Measurements from ENCODE around the gene ZNF646. TPM values are rescaled to one million over a fixed set of nuclear protein-coding genes. Genes with fewer than 3 reads are reported as not detected.

ZNF646 gene
- total and polyA plus RNA-seq, 5 donors from 2014 or later = 2.2 to 23.4 (median 4.6) TPM

DNA sequence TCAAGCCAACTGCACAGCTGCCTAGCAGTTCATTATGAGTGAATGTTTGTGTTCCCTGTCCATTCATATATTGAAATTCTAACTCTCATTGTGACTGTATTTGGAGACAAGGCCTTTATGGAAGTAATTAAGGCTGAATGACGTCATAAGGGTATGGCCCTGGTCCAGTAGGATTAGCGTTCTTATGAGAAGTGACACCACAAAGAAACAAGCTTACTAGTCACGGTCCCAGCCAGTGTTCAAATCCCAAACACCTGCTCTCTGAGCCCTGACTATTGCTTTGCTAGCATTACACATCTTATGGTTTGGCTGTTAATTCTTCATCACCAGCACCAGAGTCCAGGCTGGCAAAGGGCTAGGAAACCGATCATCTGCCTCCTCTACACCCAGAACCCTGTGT lies 2.4 kb upstream of the ZNF646 start:
- Histone ChIP-seq H3K36me3 (ENCODE audit: control insufficient read depth, insufficient read depth, low read length) (peaks cover 7% of the 10 kb centered on the region), H3K4me1 (ENCODE audit: control insufficient read depth, insufficient read depth, low read length, poor library complexity, severe bottlenecking) (peaks cover 30% of the 10 kb centered on the region), H3K27me3 (ENCODE audit: control insufficient read depth, insufficient read depth, low read length) (no peaks in the 10 kb centered on the region), H3K4me3 (ENCODE audit: low read depth, low read length) (peak overlapping the region; percentile 81), H3K27ac (ENCODE audit: insufficient read depth, low read length, poor library complexity, severe bottlenecking) (peak overlapping the region; percentile 96), H3K9me3 (ENCODE audit: control insufficient read depth in 2 of 2, low read length in 2 of 2) (no peaks in the 10 kb centered on the region)
- Mint-ChIP-seq H3K27ac (peak overlapping the region; percentile 20 to 98 (median 36)), H3K27me3 (peaks cover 4% of the 10 kb centered on the region), H3K4me1 (peaks cover 5 to 48% (median 36%) of the 10 kb centered on the region in 4 donors), H3K4me3 (peak overlapping the region; percentile 90 to 98 (median 98)), H3K9me3 (no peaks in the 10 kb centered on the region), H3K36me3 (peaks cover 7% of the 10 kb centered on the region)
- DNase-seq (no peak), ATAC-seq (ENCODE audit: low read depth in 2 of 2) (no peak)

GRCh38 chr16:31072540-31073141 lies 1.6 kb upstream of the ZNF646 start:
- no peaks in the 10 kb centered on the region for H3K9me3 ChIP-seq (ENCODE audit: control insufficient read depth in 2 of 2, low read length in 2 of 2)
- Mint-ChIP-seq H3K4me3 (peak overlapping the region; percentile 90 to 98 (median 98)), H3K27me3 (peaks cover 4% of the 10 kb centered on the region), H3K36me3 (peaks cover 8% of the 10 kb centered on the region), H3K4me1 (peaks cover 5 to 49% (median 36%) of the 10 kb centered on the region in 4 donors), H3K9me3 (no peaks in the 10 kb centered on the region), H3K27ac (peak overlapping the region; percentile 85 to 98 (median 95))
- ATAC-seq (ENCODE audit: low read depth in 2 of 2) = no peak
- peak in 1 of 3 donors; percentile 58 for DNase-seq
- H3K36me3 ChIP-seq (ENCODE audit: control insufficient read depth, insufficient read depth, low read length) = peaks cover 14% of the 10 kb centered on the region
- peak overlapping the region; percentile 96 for H3K27ac ChIP-seq (ENCODE audit: insufficient read depth, low read length, poor library complexity, severe bottlenecking)
- H3K4me3 ChIP-seq (ENCODE audit: low read depth, low read length) = peak overlapping the region; percentile 81
- H3K4me1 ChIP-seq (ENCODE audit: control insufficient read depth, insufficient read depth, low read length, poor library complexity, severe bottlenecking) = peaks cover 30% of the 10 kb centered on the region
- no peaks in the 10 kb centered on the region for H3K27me3 ChIP-seq (ENCODE audit: control insufficient read depth, insufficient read depth, low read length)

- DNase-seq (peak; percentile 83 to 91 (median 85)), ATAC-seq (ENCODE audit: low read depth in 2 of 2) (peak; percentile 47 to 52)
- H3K9me3 ChIP-seq (ENCODE audit: control insufficient read depth in 2 of 2, low read length in 2 of 2) = no peaks in the 10 kb centered on the region
- Mint-ChIP-seq H3K27me3 (peaks cover 4% of the 10 kb centered on the region), H3K4me3 (peak overlapping the region; percentile 90 to 98 (median 98)), H3K9me3 (no peaks in the 10 kb centered on the region), H3K36me3 (peaks cover 15% of the 10 kb centered on the region), H3K27ac (peak overlapping the region; percentile 85 to 100 (median 97)), H3K4me1 (peaks cover 5 to 53% (median 34%) of the 10 kb centered on the region in 4 donors)
- peaks cover 30% of the 10 kb centered on the region for H3K4me1 ChIP-seq (ENCODE audit: control insufficient read depth, insufficient read depth, low read length, poor library complexity, severe bottlenecking)
- H3K27ac ChIP-seq (ENCODE audit: insufficient read depth, low read length, poor library complexity, severe bottlenecking) = peak overlapping the region; percentile 96
- peaks cover 20% of the 10 kb centered on the region for H3K36me3 ChIP-seq (ENCODE audit: control insufficient read depth, insufficient read depth, low read length)
- no peaks in the 10 kb centered on the region for H3K27me3 ChIP-seq (ENCODE audit: control insufficient read depth, insufficient read depth, low read length)
- peak overlapping the region; percentile 100 for H3K4me3 ChIP-seq (ENCODE audit: low read depth, low read length)
These were observed 866 bp upstream of the ZNF646 start for GRCh38 chr16:31073142-31073969.

GRCh38 chr16:31074814-31075183 lies 577 bp downstream of the ZNF646 start:
- peaks cover 29% of the 10 kb centered on the region for H3K36me3 ChIP-seq (ENCODE audit: control insufficient read depth, insufficient read depth, low read length)
- DNase-seq (no peak), ATAC-seq (ENCODE audit: low read depth in 2 of 2) (no peak)
- no peaks in the 10 kb centered on the region for H3K9me3 ChIP-seq (ENCODE audit: control insufficient read depth in 2 of 2, low read length in 2 of 2)
- peak overlapping the region; percentile 96 for H3K27ac ChIP-seq (ENCODE audit: insufficient read depth, low read length, poor library complexity, severe bottlenecking)
- H3K27ac Mint-ChIP-seq = peak overlapping the region; percentile 97 to 100 (median 99)
- H3K27me3 ChIP-seq (ENCODE audit: control insufficient read depth, insufficient read depth, low read length) = no peaks in the 10 kb centered on the region
- H3K4me1 ChIP-seq (ENCODE audit: control insufficient read depth, insufficient read depth, low read length, poor library complexity, severe bottlenecking) = peaks cover 30% of the 10 kb centered on the region
- peaks cover 4% of the 10 kb centered on the region for H3K27me3 Mint-ChIP-seq
- H3K4me3 Mint-ChIP-seq = peak overlapping the region; percentile 90 to 97 (median 93)
- H3K9me3 Mint-ChIP-seq = no peaks in the 10 kb centered on the region
- peaks cover 5 to 55% (median 28%) of the 10 kb centered on the region in 4 donors for H3K4me1 Mint-ChIP-seq
- peak overlapping the region; percentile 100 for H3K4me3 ChIP-seq (ENCODE audit: low read depth, low read length)
- H3K36me3 Mint-ChIP-seq = peaks cover 23% of the 10 kb centered on the region

DNA sequence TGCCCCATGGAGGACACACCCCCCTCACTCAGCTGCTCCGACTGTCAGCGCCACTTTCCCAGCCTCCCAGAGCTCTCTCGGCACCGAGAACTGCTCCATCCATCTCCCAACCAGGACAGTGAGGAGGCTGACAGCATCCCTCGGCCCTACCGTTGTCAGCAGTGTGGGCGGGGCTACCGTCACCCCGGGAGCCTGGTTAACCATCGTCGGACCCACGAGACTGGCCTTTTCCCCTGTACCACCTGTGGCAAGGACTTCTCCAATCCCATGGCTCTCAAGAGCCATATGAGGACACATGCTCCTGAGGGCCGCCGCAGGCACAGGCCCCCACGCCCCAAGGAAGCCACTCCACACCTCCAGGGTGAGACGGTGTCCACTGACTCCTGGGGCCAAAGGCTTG lies 2.1 kb downstream of the ZNF646 start:
- Mint-ChIP-seq H3K36me3 (peaks cover 26% of the 10 kb centered on the region), H3K4me3 (peak overlapping the region in 2 of 4 donors; percentile 90 to 92), H3K4me1 (peaks cover 5 to 58% (median 28%) of the 10 kb centered on the region in 4 donors), H3K9me3 (no peaks in the 10 kb centered on the region), H3K27ac (no peak overlapping the region), H3K27me3 (peaks cover 4% of the 10 kb centered on the region)
- no peaks in the 10 kb centered on the region for H3K27me3 ChIP-seq (ENCODE audit: control insufficient read depth, insufficient read depth, low read length)
- H3K4me3 ChIP-seq (ENCODE audit: low read depth, low read length) = no peak overlapping the region
- H3K36me3 ChIP-seq (ENCODE audit: control insufficient read depth, insufficient read depth, low read length) = peaks cover 42% of the 10 kb centered on the region
- DNase-seq = no peak
- peaks cover 30% of the 10 kb centered on the region for H3K4me1 ChIP-seq (ENCODE audit: control insufficient read depth, insufficient read depth, low read length, poor library complexity, severe bottlenecking)
- ATAC-seq (ENCODE audit: low read depth in 2 of 2) = no peak
- no peak overlapping the region for H3K27ac ChIP-seq (ENCODE audit: insufficient read depth, low read length, poor library complexity, severe bottlenecking)
- no peaks in the 10 kb centered on the region for H3K9me3 ChIP-seq (ENCODE audit: control insufficient read depth in 2 of 2, low read length in 2 of 2)

GRCh38 chr16:31077024-31077423 lies 2.8 kb downstream of the ZNF646 start:
- ATAC-seq (ENCODE audit: low read depth in 2 of 2) (no peak), DNase-seq (no peak)
- Mint-ChIP-seq H3K9me3 (no peaks in the 10 kb centered on the region), H3K27ac (no peak overlapping the region), H3K36me3 (peaks cover 26% of the 10 kb centered on the region), H3K4me1 (peaks cover 5 to 56% (median 22%) of the 10 kb centered on the region in 4 donors), H3K4me3 (peak overlapping the region in 2 of 4 donors; percentile 31 to 90), H3K27me3 (peaks cover 4% of the 10 kb centered on the region)
- no peak overlapping the region for H3K27ac ChIP-seq (ENCODE audit: insufficient read depth, low read length, poor library complexity, severe bottlenecking)
- no peaks in the 10 kb centered on the region for H3K27me3 ChIP-seq (ENCODE audit: control insufficient read depth, insufficient read depth, low read length)
- no peak overlapping the region for H3K4me3 ChIP-seq (ENCODE audit: low read depth, low read length)
- no peaks in the 10 kb centered on the region for H3K9me3 ChIP-seq (ENCODE audit: control insufficient read depth in 2 of 2, low read length in 2 of 2)
- peaks cover 24% of the 10 kb centered on the region for H3K4me1 ChIP-seq (ENCODE audit: control insufficient read depth, insufficient read depth, low read length, poor library complexity, severe bottlenecking)
- H3K36me3 ChIP-seq (ENCODE audit: control insufficient read depth, insufficient read depth, low read length) = peaks cover 42% of the 10 kb centered on the region

DNA sequence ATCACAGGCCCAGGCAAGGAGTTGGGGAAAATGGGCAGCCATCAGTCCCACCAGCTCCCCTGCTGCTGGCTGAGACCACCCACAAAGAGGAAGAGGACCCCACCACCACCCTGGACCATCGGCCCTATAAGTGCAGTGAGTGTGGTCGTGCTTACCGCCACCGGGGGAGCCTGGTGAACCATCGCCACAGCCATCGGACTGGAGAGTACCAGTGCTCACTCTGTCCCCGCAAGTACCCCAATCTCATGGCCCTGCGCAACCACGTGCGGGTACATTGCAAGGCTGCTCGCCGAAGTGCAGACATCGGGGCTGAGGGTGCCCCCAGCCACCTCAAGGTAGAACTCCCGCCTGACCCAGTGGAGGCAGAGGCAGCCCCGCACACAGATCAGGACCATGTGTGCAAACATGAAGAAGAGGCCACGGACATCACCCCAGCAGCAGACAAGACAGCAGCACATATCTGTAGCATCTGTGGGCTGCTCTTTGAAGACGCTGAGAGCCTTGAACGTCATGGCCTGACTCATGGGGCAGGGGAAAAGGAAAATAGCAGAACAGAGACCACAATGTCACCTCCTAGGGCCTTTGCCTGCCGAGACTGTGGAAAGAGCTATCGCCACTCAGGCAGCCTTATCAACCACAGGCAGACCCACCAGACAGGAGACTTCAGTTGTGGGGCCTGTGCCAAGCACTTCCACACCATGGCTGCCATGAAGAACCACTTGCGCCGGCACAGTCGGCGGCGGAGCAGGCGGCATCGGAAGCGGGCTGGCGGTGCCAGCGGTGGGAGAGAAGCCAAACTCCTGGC lies 3.6 kb downstream of the ZNF646 start:
- no peak for ATAC-seq (ENCODE audit: low read depth in 2 of 2)
- Histone ChIP-seq H3K27ac (ENCODE audit: insufficient read depth, low read length, poor library complexity, severe bottlenecking) (no peak overlapping the region), H3K27me3 (ENCODE audit: control insufficient read depth, insufficient read depth, low read length) (no peaks in the 10 kb centered on the region), H3K36me3 (ENCODE audit: control insufficient read depth, insufficient read depth, low read length) (peaks cover 42% of the 10 kb centered on the region), H3K9me3 (ENCODE audit: control insufficient read depth in 2 of 2, low read length in 2 of 2) (no peaks in the 10 kb centered on the region), H3K4me3 (ENCODE audit: low read depth, low read length) (no peak overlapping the region), H3K4me1 (ENCODE audit: control insufficient read depth, insufficient read depth, low read length, poor library complexity, severe bottlenecking) (peaks cover 19% of the 10 kb centered on the region)
- no peak for DNase-seq
- Mint-ChIP-seq H3K36me3 (peaks cover 26% of the 10 kb centered on the region), H3K27me3 (peaks cover 4% of the 10 kb centered on the region), H3K27ac (no peak overlapping the region), H3K4me1 (peaks cover 5 to 52% (median 15%) of the 10 kb centered on the region in 4 donors), H3K4me3 (peak overlapping the region in 2 of 4 donors; percentile 15 to 27), H3K9me3 (no peaks in the 10 kb centered on the region)

Data from CD4-positive, CD25-positive, alpha-beta regulatory T cell (primary cell).